ENCODE data around the gene DLGAP4. TPM values are rescaled to one million over a fixed set of nuclear protein-coding genes. Genes with fewer than 3 reads are reported as not detected.

Gene DLGAP4
- total RNA-seq, 4 donors from 2014 or later = 18.8 to 46.7 (median 45.0) TPM

GRCh38 chr20:36542516-36543183, 236.5 kb downstream of the DLGAP4 start:
- TF ChIP-seq CTCF (IDR thresholded peaks at IDR 0.05 in 4 of 5, conservative IDR thresholded peaks at IDR 0.05 in 1 of 5) = no peak
- TF ChIP-seq POLR2A (IDR thresholded peaks at IDR 0.05) = no peak
- Histone ChIP-seq H3K4me1 (peaks cover 9 to 14% of the 10 kb centered on the region in 2 donors), H3K27ac (peak overlapping the region; percentile 71 to 92 (median 88)), H3K4me3 (peak overlapping the region; percentile 50 to 70 (median 66)), H3K36me3 (peaks cover 0 to 3% of the 10 kb centered on the region in 2 donors), H3K9me3 (no peaks in the 10 kb centered on the region), H3K27me3 (peaks cover 0 to 6% (median 4%) of the 10 kb centered on the region in 3 donors)
- intact Hi-C loops (cut with DNase I; ENCODE audit: low total_unique reads) = loop anchor here (2.0 kb wide), 1 partner anchor 82 kb away; no protein-coding TSS in a partner anchor
- ATAC-seq (no peak), DNase-seq (no peak)
- in situ Hi-C loops (cut with MboI; ENCODE audit: low sequenced_read_pairs in 4 of 4) = no loop called here

GRCh38 chr20:36543184-36544133, 237.3 kb downstream of the DLGAP4 start:
- H3K27ac ChIP-seq = peak overlapping the region; percentile 71 to 92 (median 88)
- H3K27me3 ChIP-seq = peaks cover 0 to 6% (median 4%) of the 10 kb centered on the region in 3 donors
- H3K4me3 ChIP-seq = peak overlapping the region in 3 of 4 donors; percentile 50 to 67 (median 65)
- H3K9me3 ChIP-seq = no peaks in the 10 kb centered on the region
- TF ChIP-seq CTCF (IDR thresholded peaks at IDR 0.05 in 4 of 5, conservative IDR thresholded peaks at IDR 0.05 in 1 of 5) (no peak), POLR2A (IDR thresholded peaks at IDR 0.05) (peak in 1 of 2 donors; percentile 23)
- peaks cover 0 to 4% of the 10 kb centered on the region in 2 donors for H3K36me3 ChIP-seq
- in situ Hi-C loops (cut with MboI; ENCODE audit: low sequenced_read_pairs in 4 of 4) = no loop called here
- H3K4me1 ChIP-seq = peaks cover 9 to 14% of the 10 kb centered on the region in 2 donors
- intact Hi-C loops (cut with DNase I; ENCODE audit: low total_unique reads) = loop anchor here (2.0 kb wide), 1 partner anchor 83 kb away; no protein-coding TSS in a partner anchor
- DNase-seq (peak; percentile 60 to 85), ATAC-seq (peak; percentile 60 to 69)

GRCh38 chr20:36544134-36545018, 238.2 kb downstream of the DLGAP4 start:
- in situ Hi-C loops (cut with MboI; ENCODE audit: low sequenced_read_pairs in 4 of 4) = no loop called here
- intact Hi-C loops (cut with DNase I; ENCODE audit: low total_unique reads) = no loop called here
- Histone ChIP-seq H3K4me3 (peak overlapping the region in 2 of 4 donors; percentile 22 to 65), H3K27ac (peak overlapping the region; percentile 71 to 92 (median 88)), H3K36me3 (peaks cover 0 to 4% of the 10 kb centered on the region in 2 donors), H3K4me1 (peaks cover 9 to 14% of the 10 kb centered on the region in 2 donors), H3K9me3 (no peaks in the 10 kb centered on the region), H3K27me3 (peaks cover 0 to 6% (median 4%) of the 10 kb centered on the region in 3 donors)
- TF ChIP-seq CTCF (IDR thresholded peaks at IDR 0.05 in 4 of 5, conservative IDR thresholded peaks at IDR 0.05 in 1 of 5) (no peak), POLR2A (IDR thresholded peaks at IDR 0.05) (no peak)
- no peak for ATAC-seq
- DNase-seq = no peak

- DNase-seq (no peak), ATAC-seq (no peak)
- Histone ChIP-seq H3K27ac (peak overlapping the region in 2 of 4 donors; percentile 27 to 34), H3K27me3 (peaks cover 0 to 6% (median 4%) of the 10 kb centered on the region in 3 donors), H3K36me3 (peaks cover 0 to 4% of the 10 kb centered on the region in 2 donors), H3K4me3 (no peak overlapping the region), H3K4me1 (peaks cover 9 to 13% of the 10 kb centered on the region in 2 donors), H3K9me3 (no peaks in the 10 kb centered on the region)
- intact Hi-C loops (cut with DNase I; ENCODE audit: low total_unique reads) (no loop called here), in situ Hi-C loops (cut with MboI; ENCODE audit: low sequenced_read_pairs in 4 of 4) (no loop called here)
- TF ChIP-seq CTCF (IDR thresholded peaks at IDR 0.05 in 4 of 5, conservative IDR thresholded peaks at IDR 0.05 in 1 of 5) (no peak), POLR2A (IDR thresholded peaks at IDR 0.05) (no peak)
Observed at GRCh38 chr20:36546111-36546736, 240.1 kb downstream of the DLGAP4 start.

All from gastrocnemius medialis (tissue), 4 donors.